GM23338 (cell line): ENCODE results near the gene TNMD.

Experiments
- CREB1 ChIP-seq: fragments of 250-450 bp; sonication (Bioruptor Pico); IDR thresholded peaks from 2 replicates; pipeline ENCODE4 v1.5.0; 2020; ENCODE audit warnings: low read depth, mild to moderate bottlenecking, moderate library complexity
- CTCF ChIP-seq, 2 experiments: fragments of 200-600 bp in 1 of 2; sonication (generic) in 1 of 2; conservative IDR thresholded peaks; 2 replicates each; pipeline versions ENCODE4 v1.5.1 to v1.6.1; 2016 to 2017; ENCODE audit warnings: antibody characterized with exemption in 2 of 2, low read depth in 2 of 2, mild to moderate bottlenecking in 2 of 2, moderate library complexity in 1 of 2
- EZH2 ChIP-seq: fragments of 200-600 bp; sonication (generic); IDR thresholded peaks from one replicate; pipeline ENCODE4 v1.8.0; 2017; ENCODE audit warnings: antibody characterized with exemption, mild to moderate bottlenecking, low read depth; ENCODE audit not compliant: unreplicated experiment
- EZH2phosphoT487 ChIP-seq: fragments of 200-600 bp; sonication (generic); IDR thresholded peaks from one replicate; pipeline ENCODE4 v1.8.1; 2018; ENCODE audit warnings: antibody characterized with exemption; ENCODE audit not compliant: unreplicated experiment
- POLR2AphosphoS5 ChIP-seq: IDR thresholded peaks from 2 replicates; pipeline ENCODE4 v1.6.1; 2016; ENCODE audit warnings: antibody characterized with exemption, low read depth
- REST ChIP-seq: IDR thresholded peaks from one replicate; pipeline ENCODE4 v1.6.1; 2018; ENCODE audit warnings: antibody characterized with exemption; ENCODE audit not compliant: unreplicated experiment
- STAT1 ChIP-seq: IDR thresholded peaks from one replicate; pipeline ENCODE4 v1.6.1; 2016; ENCODE audit warnings: antibody characterized with exemption; ENCODE audit not compliant: unreplicated experiment
- ZNF462 ChIP-seq: fragments of 250-450 bp; sonication (Bioruptor Pico); IDR thresholded peaks from 2 replicates; pipeline ENCODE4 v1.5.0; 2020; ENCODE audit warnings: mild to moderate bottlenecking, moderate library complexity

- no peak for TF ChIP-seq EZH2phosphoT487
- TF ChIP-seq CTCF (conservative IDR thresholded peaks at IDR 0.05; ENCODE audit: low read depth in 2 of 2): no peak
- TF ChIP-seq STAT1: no peak
- no peak for TF ChIP-seq POLR2AphosphoS5
- no peak for TF ChIP-seq EZH2
- no peak for TF ChIP-seq CREB1 (CRISPR knock-in tag)
- no peak for TF ChIP-seq REST
- no peak for TF ChIP-seq ZNF462 (CRISPR knock-in tag)
Measured at GRCh38 chrX:100648458-100649417, 64.0 kb downstream of the TNMD start.
